ENCODE results near the gene PAK1.

DNA sequence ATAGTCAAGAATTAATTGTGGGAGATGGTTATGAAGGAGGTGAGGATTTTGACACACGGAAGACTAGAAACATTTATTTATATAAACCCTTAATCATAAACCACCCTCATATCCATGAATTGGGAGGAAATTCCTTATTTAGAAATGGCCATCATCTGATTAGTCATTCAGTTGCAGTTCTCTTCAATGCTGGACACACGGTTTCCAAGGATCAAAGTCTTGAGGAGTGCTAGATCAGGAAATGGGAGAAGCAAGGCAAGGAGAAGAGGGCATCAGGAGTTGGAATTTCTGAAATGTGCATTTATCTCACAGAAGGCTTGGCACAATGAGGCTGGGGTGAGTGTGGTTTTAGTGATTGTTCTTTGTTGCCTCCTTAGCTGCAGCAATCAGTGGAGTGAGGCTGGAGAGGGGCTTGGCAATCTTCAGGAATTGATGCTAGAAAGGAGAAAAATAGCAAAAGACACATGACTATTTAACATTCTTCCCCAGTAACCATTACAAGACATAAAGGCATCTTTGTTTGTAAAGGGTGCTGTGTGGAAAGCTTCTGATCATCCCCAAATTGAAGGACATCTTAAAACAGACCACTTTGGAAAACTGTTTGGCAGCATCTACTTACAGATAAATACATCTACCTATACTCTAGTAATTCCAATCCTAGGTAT is 150.8 kb downstream of the PAK1 start:
- TF ChIP-seq, protein P1, sequence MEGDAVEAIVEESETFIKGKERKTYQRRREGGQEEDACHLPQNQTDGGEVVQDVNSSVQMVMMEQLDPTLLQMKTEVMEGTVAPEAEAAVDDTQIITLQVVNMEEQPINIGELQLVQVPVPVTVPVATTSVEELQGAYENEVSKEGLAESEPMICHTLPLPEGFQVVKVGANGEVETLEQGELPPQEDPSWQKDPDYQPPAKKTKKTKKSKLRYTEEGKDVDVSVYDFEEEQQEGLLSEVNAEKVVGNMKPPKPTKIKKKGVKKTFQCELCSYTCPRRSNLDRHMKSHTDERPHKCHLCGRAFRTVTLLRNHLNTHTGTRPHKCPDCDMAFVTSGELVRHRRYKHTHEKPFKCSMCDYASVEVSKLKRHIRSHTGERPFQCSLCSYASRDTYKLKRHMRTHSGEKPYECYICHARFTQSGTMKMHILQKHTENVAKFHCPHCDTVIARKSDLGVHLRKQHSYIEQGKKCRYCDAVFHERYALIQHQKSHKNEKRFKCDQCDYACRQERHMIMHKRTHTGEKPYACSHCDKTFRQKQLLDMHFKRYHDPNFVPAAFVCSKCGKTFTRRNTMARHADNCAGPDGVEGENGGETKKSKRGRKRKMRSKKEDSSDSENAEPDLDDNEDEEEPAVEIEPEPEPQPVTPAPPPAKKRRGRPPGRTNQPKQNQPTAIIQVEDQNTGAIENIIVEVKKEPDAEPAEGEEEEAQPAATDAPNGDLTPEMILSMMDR (IDR thresholded peaks at IDR 0.05): no peak
- no peak for TF ChIP-seq POLR2A (IDR thresholded peaks at IDR 0.05; ENCODE audit: low read depth)
- TF ChIP-seq POLR2AphosphoS5 (IDR thresholded peaks at IDR 0.05): no peak
- TF ChIP-seq EP300 (IDR thresholded peaks at IDR 0.05): no peak

Measured in esophagus muscularis mucosa (tissue), 4 donors.